Gastroesophageal sphincter (tissue), 4 donors: Measurements from ENCODE around the gene MAN1C1. TPM values are rescaled to one million over a fixed set of nuclear protein-coding genes. Genes with fewer than 3 reads are reported as not detected.

Experiments
- ATAC-seq: fragments of 150-250 bp; one replicate; pipeline ENCODE4 v1.9.1; 2016; ENCODE audit warnings: mild to moderate bottlenecking, moderate library complexity
- H3K27ac ChIP-seq, 4 donors: fragments of 200-600 bp; sonication (generic) in 3 of 4; 1 replicate in 3 of 4; 2 replicates in 1 of 4; pipeline ENCODE4 v1.5.1; 2016 to 2019
- H3K27me3 ChIP-seq: fragments of 200-600 bp; sonication (generic); one replicate; pipeline ENCODE4 v1.5.1; 2019
- H3K36me3 ChIP-seq, 2 donors: fragments of 200-600 bp; sonication (generic); one replicate each; pipeline ENCODE4 v1.5.1; 2019; ENCODE audit warnings: control low read depth in 1 of 2
- H3K4me1 ChIP-seq, 3 donors: fragments of 200-600 bp; sonication (generic); 1 replicate in 2 of 3; 2 replicates in 1 of 3; pipeline ENCODE4 v1.5.1; 2016 to 2019; ENCODE audit warnings: control low read depth in 2 of 3
- H3K4me3 ChIP-seq, 2 donors: fragments of 200-600 bp; sonication (generic); one replicate each; pipeline ENCODE4 v1.5.1; 2019; ENCODE audit warnings: mild to moderate bottlenecking in 1 of 2, moderate library complexity in 1 of 2
- H3K9me3 ChIP-seq, 3 donors: fragments of 200-600 bp; sonication (generic); one replicate each; pipeline ENCODE4 v1.5.1; 2017 to 2019; ENCODE audit warnings: control low read depth in 2 of 3
- EP300 ChIP-seq: sonication (generic); formaldehyde crosslinking; IDR thresholded peaks from one replicate; pipeline ENCODE4 v1.6.1; 2017; ENCODE audit warnings: antibody characterized with exemption, mild to moderate bottlenecking
- POLR2A ChIP-seq, 2 donors: fragments of 450-650 bp; IDR thresholded peaks; one replicate each; pipeline ENCODE4 v1.6.1; 2017; ENCODE audit warnings: antibody characterized with exemption in 2 of 2, mild to moderate bottlenecking in 2 of 2, moderate library complexity in 1 of 2
- POLR2AphosphoS5 ChIP-seq: sonication (generic); formaldehyde crosslinking; IDR thresholded peaks from one replicate; pipeline ENCODE4 v1.6.1; 2017; ENCODE audit warnings: antibody characterized with exemption
- WGBS, 2 donors: methylation state at CpG; one replicate each; pipeline ENCODE4 v1.1.5; 2018; ENCODE audit warnings: low coverage in 1 of 2; 5-methylcytosine and 5-hydroxymethylcytosine counted together
- total RNA-seq, 4 donors: library from RNA; depleted of rRNA; stranded (reverse); fragments of >200 nt; gene quantifications; one replicate each; pipeline ENCODE4 v1.1.0, GENCODE V29; 2016
- TF ChIP-seq, protein P1 (sequence below), 4 experiments: fragments of 200-600 bp in 2 of 4; fragments of 450-650 bp in 2 of 4; sonication (generic) in 1 of 4; IDR thresholded peaks; one replicate each; pipeline ENCODE4 v1.5.1; 2017 to 2019; ENCODE audit warnings: antibody characterized with exemption in 4 of 4, mild to moderate bottlenecking in 2 of 4, moderate library complexity in 2 of 4

Gene MAN1C1
- total RNA-seq, 4 donors from 2014 or later: 20.0 to 38.1 (median 27.8) TPM

DNA sequence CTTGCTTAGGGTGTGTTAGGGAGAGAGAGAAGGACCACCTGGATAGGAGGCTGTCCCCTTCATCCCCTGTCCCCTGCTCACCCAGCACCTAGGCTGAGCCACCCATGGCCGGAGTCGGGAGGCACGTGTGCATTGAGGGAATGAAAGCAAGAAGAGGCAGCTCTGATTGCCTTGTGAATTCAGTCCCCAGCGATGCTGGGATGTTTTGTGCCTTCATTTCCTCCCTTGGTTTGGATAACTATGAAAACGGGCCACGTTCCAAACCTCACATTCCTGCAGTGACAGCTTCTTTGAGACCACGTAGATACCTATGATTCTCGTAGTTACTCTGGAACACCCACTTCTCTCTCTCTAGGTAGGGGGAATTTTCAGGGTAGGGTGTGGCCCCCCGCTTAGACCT, 67.1 kb downstream of the MAN1C1 start:
- H3K36me3 ChIP-seq: no peaks in the 10 kb centered on the region
- no peaks in the 10 kb centered on the region for H3K9me3 ChIP-seq
- ATAC-seq: no peak
- H3K27ac ChIP-seq: no peak overlapping the region
- no peaks in the 10 kb centered on the region for H3K27me3 ChIP-seq
- 58 to 74% methylated on average over 6 to 9 of the region's 9 CpGs for WGBS, 2 donors
- TF ChIP-seq EP300: no peak
- no peak for TF ChIP-seq POLR2A (IDR thresholded peaks at IDR 0.05)
- TF ChIP-seq, protein P1, sequence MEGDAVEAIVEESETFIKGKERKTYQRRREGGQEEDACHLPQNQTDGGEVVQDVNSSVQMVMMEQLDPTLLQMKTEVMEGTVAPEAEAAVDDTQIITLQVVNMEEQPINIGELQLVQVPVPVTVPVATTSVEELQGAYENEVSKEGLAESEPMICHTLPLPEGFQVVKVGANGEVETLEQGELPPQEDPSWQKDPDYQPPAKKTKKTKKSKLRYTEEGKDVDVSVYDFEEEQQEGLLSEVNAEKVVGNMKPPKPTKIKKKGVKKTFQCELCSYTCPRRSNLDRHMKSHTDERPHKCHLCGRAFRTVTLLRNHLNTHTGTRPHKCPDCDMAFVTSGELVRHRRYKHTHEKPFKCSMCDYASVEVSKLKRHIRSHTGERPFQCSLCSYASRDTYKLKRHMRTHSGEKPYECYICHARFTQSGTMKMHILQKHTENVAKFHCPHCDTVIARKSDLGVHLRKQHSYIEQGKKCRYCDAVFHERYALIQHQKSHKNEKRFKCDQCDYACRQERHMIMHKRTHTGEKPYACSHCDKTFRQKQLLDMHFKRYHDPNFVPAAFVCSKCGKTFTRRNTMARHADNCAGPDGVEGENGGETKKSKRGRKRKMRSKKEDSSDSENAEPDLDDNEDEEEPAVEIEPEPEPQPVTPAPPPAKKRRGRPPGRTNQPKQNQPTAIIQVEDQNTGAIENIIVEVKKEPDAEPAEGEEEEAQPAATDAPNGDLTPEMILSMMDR (IDR thresholded peaks at IDR 0.05): no peak
- TF ChIP-seq POLR2AphosphoS5: no peak
- no peak overlapping the region for H3K4me3 ChIP-seq
- peaks cover 0 to 42% (median 12%) of the 10 kb centered on the region in 3 donors for H3K4me1 ChIP-seq

- no peaks in the 10 kb centered on the region for H3K27me3 ChIP-seq
- 76 to 88% methylated on average over 4 to 5 of the region's 13 CpGs for WGBS, 2 donors
- no peaks in the 10 kb centered on the region for H3K36me3 ChIP-seq
- H3K4me1 ChIP-seq: peaks cover 0 to 49% (median 12%) of the 10 kb centered on the region in 3 donors
- ATAC-seq: no peak
- no peak overlapping the region for H3K4me3 ChIP-seq
- TF ChIP-seq, protein P1 (IDR thresholded peaks at IDR 0.05): no peak
- TF ChIP-seq POLR2AphosphoS5 (no peak), EP300 (no peak), POLR2A (IDR thresholded peaks at IDR 0.05) (no peak)
- no peak overlapping the region for H3K27ac ChIP-seq
- H3K9me3 ChIP-seq: no peaks in the 10 kb centered on the region
Measured at GRCh38 chr1:25684216-25684965, 67.8 kb downstream of the MAN1C1 start.

GRCh38 chr1:25685211-25685750, 68.7 kb downstream of the MAN1C1 start:
- H3K4me3 ChIP-seq: no peak overlapping the region
- peaks cover 0 to 53% (median 12%) of the 10 kb centered on the region in 3 donors for H3K4me1 ChIP-seq
- 100% methylated on average over 3 to 5 of the region's 11 CpGs for WGBS, 2 donors
- no peaks in the 10 kb centered on the region for H3K36me3 ChIP-seq
- no peak overlapping the region for H3K27ac ChIP-seq
- no peak for TF ChIP-seq EP300
- no peak for TF ChIP-seq POLR2AphosphoS5
- TF ChIP-seq POLR2A (IDR thresholded peaks at IDR 0.05): no peak
- TF ChIP-seq, protein P1 (IDR thresholded peaks at IDR 0.05): no peak
- no peaks in the 10 kb centered on the region for H3K9me3 ChIP-seq
- ATAC-seq: no peak
- H3K27me3 ChIP-seq: no peaks in the 10 kb centered on the region

GRCh38 chr1:25685938-25686665, 69.5 kb downstream of the MAN1C1 start:
- TF ChIP-seq, protein P1 (IDR thresholded peaks at IDR 0.05): no peak
- TF ChIP-seq POLR2A (IDR thresholded peaks at IDR 0.05) (no peak), POLR2AphosphoS5 (no peak), EP300 (no peak)
- 83 to 90% methylated on average over 9 to 13 of the region's 19 CpGs for WGBS, 2 donors
- H3K4me3 ChIP-seq: no peak overlapping the region
- no peak for ATAC-seq
- H3K9me3 ChIP-seq: no peaks in the 10 kb centered on the region
- peak overlapping the region in 1 of 4 donors; percentile 29 for H3K27ac ChIP-seq
- no peaks in the 10 kb centered on the region for H3K36me3 ChIP-seq
- peaks cover 0 to 53% (median 12%) of the 10 kb centered on the region in 3 donors for H3K4me1 ChIP-seq
- no peaks in the 10 kb centered on the region for H3K27me3 ChIP-seq
